ENCODE measurements around the gene TBX20. TPM values are rescaled to one million over a fixed set of nuclear protein-coding genes. Genes with fewer than 3 reads are reported as not detected.

Gene TBX20, protein sequence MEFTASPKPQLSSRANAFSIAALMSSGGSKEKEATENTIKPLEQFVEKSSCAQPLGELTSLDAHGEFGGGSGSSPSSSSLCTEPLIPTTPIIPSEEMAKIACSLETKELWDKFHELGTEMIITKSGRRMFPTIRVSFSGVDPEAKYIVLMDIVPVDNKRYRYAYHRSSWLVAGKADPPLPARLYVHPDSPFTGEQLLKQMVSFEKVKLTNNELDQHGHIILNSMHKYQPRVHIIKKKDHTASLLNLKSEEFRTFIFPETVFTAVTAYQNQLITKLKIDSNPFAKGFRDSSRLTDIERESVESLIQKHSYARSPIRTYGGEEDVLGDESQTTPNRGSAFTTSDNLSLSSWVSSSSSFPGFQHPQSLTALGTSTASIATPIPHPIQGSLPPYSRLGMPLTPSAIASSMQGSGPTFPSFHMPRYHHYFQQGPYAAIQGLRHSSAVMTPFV
- not detected in 2 replicates for total RNA-seq (2013; cell fraction: nucleolus; rRNA removed)
- total RNA-seq (2014; rRNA removed) (not detected in 2 replicates), total RNA-seq (2014; rRNA removed; fragmentation: Illumina TruSeq; extraction: Trizol) (not detected in 2 replicates), total RNA-seq (2021) (not detected in 2 replicates), polyA plus RNA-seq (2011; rRNA removed) (not detected in 2 replicates), polyA plus RNA-seq (2014; fragmentation: Illumina TruSeq; extraction: Trizol) (not detected in 2 replicates), polyA plus RNA-seq (2014; fragmentation: Nextera tagmentation; extraction: Ambion mirVana) (not detected), polyA plus RNA-seq (2014; rRNA removed) (not detected in 2 replicates), polyA plus RNA-seq (2016; fragmentation: Nextera tagmentation; extraction: Ambion mirVana) (not detected), polyA minus RNA-seq (2011; rRNA and poly(A)+ RNA removed) (not detected in 2 replicates), Bru-seq, nascent RNA (not detected), BruChase-seq, experiment 1, labeled RNA remaining after a 6-hour chase (not detected), BruChase-seq, experiment 2, labeled RNA remaining after a 2-hour chase (not detected)
- polyA plus RNA-seq (2011; ENCODE audit: low read depth): not detected
- not detected in 2 replicates for polyA plus RNA-seq (2011; cell fraction: cytosol; rRNA removed)
- not detected in 2 replicates for polyA plus RNA-seq (2011; cell fraction: nucleus; rRNA removed)
- not detected in 2 replicates for polyA plus RNA-seq (2012)
- 0.52 TPM in 1 of 2 replicates, not detected in the other for polyA minus RNA-seq (2011; cell fraction: cytosol; rRNA and poly(A)+ RNA removed)
- polyA minus RNA-seq (2011; cell fraction: nucleus; rRNA and poly(A)+ RNA removed): not detected in 2 replicates
- long read RNA-seq, experiment 1: 0 reads
- long read RNA-seq, experiment 2, partial matches to known transcripts: 0 of 1 reads
- long read RNA-seq, experiment 2, other reads (novel, unspliced or antisense): 1 of 1 reads

- Histone ChIP-seq H3K36me3 (ENCODE audit: control insufficient read depth in 2 of 2, insufficient read depth in 2 of 2, low read length in 1 of 2) (no peaks in the 10 kb centered on the region), H3K27me3 (replicated peaks in 1 of 2; ENCODE audit: control insufficient read depth in 2 of 2, insufficient read depth in 2 of 2, low read length in 1 of 2) (peaks cover 15 to 29% of the 10 kb centered on the region in 2 experiments), H2AFZ (ENCODE audit: control insufficient read depth, low read depth, low read length) (no peak within 1 kb of the TSS), H3K79me2 (ENCODE audit: control insufficient read depth, insufficient read depth, low read length) (no peaks in the 10 kb centered on the region), H3K4me1 (ENCODE audit: control insufficient read depth, insufficient read depth, low read length) (no peaks in the 10 kb centered on the region), H3K4me2 (ENCODE audit: control insufficient read depth, insufficient read depth) (no peak within 1 kb of the TSS), H3K4me3 (no peak within 1 kb of the TSS), H3K27ac (ENCODE audit: control insufficient read depth, insufficient read depth) (no peak within 1 kb of the TSS), H4K20me1 (ENCODE audit: control insufficient read depth, insufficient read depth) (no peaks in the 10 kb centered on the region; the same call in 1 of the 2 replicates), H3K9me3 (replicated peaks; ENCODE audit: control insufficient read depth, insufficient read depth, low read length) (peaks cover 1% of the 10 kb centered on the region; the same call in 2 of the 3 replicates), H3K9ac (ENCODE audit: control insufficient read depth, insufficient read depth, low read length) (no peak within 1 kb of the TSS)
- ATAC-seq (no peak), FAIRE-seq (no peak), DNase-seq (ENCODE audit: low read depth, low spot score) (no peak)
- TF ChIP-seq, protein P1, sequence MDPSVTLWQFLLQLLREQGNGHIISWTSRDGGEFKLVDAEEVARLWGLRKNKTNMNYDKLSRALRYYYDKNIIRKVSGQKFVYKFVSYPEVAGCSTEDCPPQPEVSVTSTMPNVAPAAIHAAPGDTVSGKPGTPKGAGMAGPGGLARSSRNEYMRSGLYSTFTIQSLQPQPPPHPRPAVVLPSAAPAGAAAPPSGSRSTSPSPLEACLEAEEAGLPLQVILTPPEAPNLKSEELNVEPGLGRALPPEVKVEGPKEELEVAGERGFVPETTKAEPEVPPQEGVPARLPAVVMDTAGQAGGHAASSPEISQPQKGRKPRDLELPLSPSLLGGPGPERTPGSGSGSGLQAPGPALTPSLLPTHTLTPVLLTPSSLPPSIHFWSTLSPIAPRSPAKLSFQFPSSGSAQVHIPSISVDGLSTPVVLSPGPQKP (IDR thresholded peaks at IDR 0.05; ENCODE audit: low read depth, low read length): no peak
- TF ChIP-seq, protein P2, sequence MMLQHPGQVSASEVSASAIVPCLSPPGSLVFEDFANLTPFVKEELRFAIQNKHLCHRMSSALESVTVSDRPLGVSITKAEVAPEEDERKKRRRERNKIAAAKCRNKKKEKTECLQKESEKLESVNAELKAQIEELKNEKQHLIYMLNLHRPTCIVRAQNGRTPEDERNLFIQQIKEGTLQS (IDR thresholded peaks at IDR 0.05; ENCODE audit: borderline replicate concordance, extremely low read depth, low read depth, low read length): no peak
- TF ChIP-seq CHD4 (IDR thresholded peaks at IDR 0.05) (no peak), RCOR1 (conservative IDR thresholded peaks at IDR 0.05; ENCODE audit: low read depth, low read length) (no peak), SPI1 (IDR thresholded peaks at IDR 0.05; ENCODE audit: borderline replicate concordance, insufficient read depth, low read depth, low read length) (no peak), POLR2AphosphoS5 (IDR thresholded peaks at IDR 0.05; ENCODE audit: low read length) (no peak), CREB1 (IDR thresholded peaks at IDR 0.05; ENCODE audit: low read depth) (no peak), CEBPB (IDR thresholded peaks at IDR 0.05; ENCODE audit: borderline replicate concordance in 1 of 2, low read depth in 2 of 2, low read length in 2 of 2) (no peak)
- ChIA-PET POLR2A (no interaction called here), SMC1A (ENCODE audit: uncharacterized antibody, unreplicated experiment) (no interaction called here), CTCF (no interaction called here), RAD21 (ENCODE audit: unreplicated experiment) (no interaction called here)
- no TSS peak for BruUV-seq (replicated peaks)
- WGBS (ENCODE audit: insufficient coverage, insufficient replicate concordance, low lambda C conversion rate, missing lambda C conversion rate): 25% methylated on average over 44 of the region's 76 CpGs
- in situ Hi-C loops (cut with MboI) (no loop called here), intact Hi-C loops (cut with micrococcal nuclease; ENCODE audit: unreplicated experiment) (no loop called here)
These were observed at the start of gene TBX20 for GRCh38 chr7:35253710-35254495. TSS of gene TBX20 (minus strand) at chr7:35254100. CDS start at chr7:35253620, 480 bp downstream.
